ENCODE results near the gene CST2.

GRCh38 chr20:23870461-23870860 lies 43.9 kb upstream of the CST2 start:
- TF ChIP-seq CTCF (IDR thresholded peaks at IDR 0.05; ENCODE audit: low read depth, low read length, missing input control) (no peak), EGR1 (IDR thresholded peaks at IDR 0.05; ENCODE audit: low read depth in 2 of 2) (no peak), GABPA (IDR thresholded peaks at IDR 0.05 in 1 of 2, conservative IDR thresholded peaks at IDR 0.05 in 1 of 2) (no peak), MAX (IDR thresholded peaks at IDR 0.05) (no peak), RXRA (IDR thresholded peaks at IDR 0.05) (no peak), RAD21 (IDR thresholded peaks at IDR 0.05) (no peak), JUND (IDR thresholded peaks at IDR 0.05) (no peak), ZBTB33 (IDR thresholded peaks at IDR 0.05) (no peak), SP1 (IDR thresholded peaks at IDR 0.05) (no peak), REST (IDR thresholded peaks at IDR 0.05) (no peak), YY1 (IDR thresholded peaks at IDR 0.05) (no peak), TAF1 (conservative IDR thresholded peaks at IDR 0.05) (no peak)
